SK-N-SH (cell line): Measurements from ENCODE around the gene DRGX.

Experiments
- EP300 ChIP-seq, 2 experiments: IDR thresholded peaks; 2 replicates each; pipeline versions ENCODE4 v1.4.0 to v1.6.1; 2012; ENCODE audit warnings: borderline replicate concordance in 1 of 2, low read depth in 1 of 2, low read length in 1 of 2
- SMC3 ChIP-seq: IDR thresholded peaks from 2 replicates; pipeline ENCODE4 v1.6.1; 2012; ENCODE audit warnings: low read depth, low read length, improper control_type of control experiment

DNA sequence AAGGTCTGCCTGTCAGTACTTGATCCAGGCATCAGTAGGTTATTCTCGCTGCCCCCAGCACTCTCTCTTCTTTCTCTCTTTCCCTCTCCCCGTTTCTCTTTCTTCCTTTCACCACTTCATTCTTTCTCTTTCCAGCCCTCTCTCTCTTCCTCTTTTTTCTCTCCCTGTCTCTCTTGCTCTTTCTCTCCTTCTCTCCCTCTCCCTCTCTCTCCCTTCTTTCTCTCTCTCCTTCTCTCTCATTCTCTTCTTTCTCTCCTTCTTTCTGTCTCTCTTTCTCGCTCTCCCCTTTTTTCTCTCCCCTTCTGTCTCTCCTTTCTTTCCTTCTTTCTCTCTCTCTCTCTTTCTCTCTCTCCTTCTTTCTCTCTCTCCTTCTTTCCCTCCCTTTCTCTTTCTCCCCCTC, 7.5 kb upstream of the DRGX start:
- TF ChIP-seq EP300 (IDR thresholded peaks at IDR 0.05; ENCODE audit: borderline replicate concordance in 1 of 2, low read depth in 1 of 2, low read length in 1 of 2) (no peak), SMC3 (no peak)
